Measurements from ENCODE around the gene TAS2R42.

The TAS2R42 gene

GRCh38 chr12:11143352-11143751 lies 43.4 kb downstream of the TAS2R42 start:
- no peak for DNase-seq

- DNase-seq = no peak
Measured at GRCh38 chr12:11136075-11136474, 50.7 kb downstream of the TAS2R42 start.
